Measurements from ENCODE around the gene AMPH.

Gene AMPH

DNA sequence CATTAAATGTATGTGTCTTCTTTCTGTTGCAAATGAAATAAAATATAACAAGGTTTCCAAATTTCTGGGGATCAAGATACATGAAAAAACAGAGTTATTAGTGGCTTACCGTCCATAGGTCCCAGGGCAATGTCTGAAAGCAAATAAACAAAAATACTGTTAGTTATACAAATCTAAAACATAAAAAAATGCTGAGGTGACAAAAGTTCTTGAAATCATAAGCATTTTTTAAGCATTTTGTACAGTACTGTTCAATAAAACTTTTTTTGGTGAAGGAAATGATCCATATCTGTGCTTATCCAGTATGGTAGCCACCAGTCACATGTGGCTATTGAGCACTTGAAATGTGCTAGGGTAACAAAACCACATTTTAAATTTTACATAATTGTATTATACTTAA is 199.1 kb downstream of the AMPH start:
- H3K27ac ChIP-seq (replicated peaks), result no peak overlapping the region
- no peak for DNase-seq (ENCODE audit: low read depth in 1 of 2, low spot score in 1 of 2)
- TF ChIP-seq, protein P1, sequence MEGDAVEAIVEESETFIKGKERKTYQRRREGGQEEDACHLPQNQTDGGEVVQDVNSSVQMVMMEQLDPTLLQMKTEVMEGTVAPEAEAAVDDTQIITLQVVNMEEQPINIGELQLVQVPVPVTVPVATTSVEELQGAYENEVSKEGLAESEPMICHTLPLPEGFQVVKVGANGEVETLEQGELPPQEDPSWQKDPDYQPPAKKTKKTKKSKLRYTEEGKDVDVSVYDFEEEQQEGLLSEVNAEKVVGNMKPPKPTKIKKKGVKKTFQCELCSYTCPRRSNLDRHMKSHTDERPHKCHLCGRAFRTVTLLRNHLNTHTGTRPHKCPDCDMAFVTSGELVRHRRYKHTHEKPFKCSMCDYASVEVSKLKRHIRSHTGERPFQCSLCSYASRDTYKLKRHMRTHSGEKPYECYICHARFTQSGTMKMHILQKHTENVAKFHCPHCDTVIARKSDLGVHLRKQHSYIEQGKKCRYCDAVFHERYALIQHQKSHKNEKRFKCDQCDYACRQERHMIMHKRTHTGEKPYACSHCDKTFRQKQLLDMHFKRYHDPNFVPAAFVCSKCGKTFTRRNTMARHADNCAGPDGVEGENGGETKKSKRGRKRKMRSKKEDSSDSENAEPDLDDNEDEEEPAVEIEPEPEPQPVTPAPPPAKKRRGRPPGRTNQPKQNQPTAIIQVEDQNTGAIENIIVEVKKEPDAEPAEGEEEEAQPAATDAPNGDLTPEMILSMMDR (IDR thresholded peaks at IDR 0.05; ENCODE audit: insufficient read depth, low read length), result no peak
- TF ChIP-seq, protein P2, sequence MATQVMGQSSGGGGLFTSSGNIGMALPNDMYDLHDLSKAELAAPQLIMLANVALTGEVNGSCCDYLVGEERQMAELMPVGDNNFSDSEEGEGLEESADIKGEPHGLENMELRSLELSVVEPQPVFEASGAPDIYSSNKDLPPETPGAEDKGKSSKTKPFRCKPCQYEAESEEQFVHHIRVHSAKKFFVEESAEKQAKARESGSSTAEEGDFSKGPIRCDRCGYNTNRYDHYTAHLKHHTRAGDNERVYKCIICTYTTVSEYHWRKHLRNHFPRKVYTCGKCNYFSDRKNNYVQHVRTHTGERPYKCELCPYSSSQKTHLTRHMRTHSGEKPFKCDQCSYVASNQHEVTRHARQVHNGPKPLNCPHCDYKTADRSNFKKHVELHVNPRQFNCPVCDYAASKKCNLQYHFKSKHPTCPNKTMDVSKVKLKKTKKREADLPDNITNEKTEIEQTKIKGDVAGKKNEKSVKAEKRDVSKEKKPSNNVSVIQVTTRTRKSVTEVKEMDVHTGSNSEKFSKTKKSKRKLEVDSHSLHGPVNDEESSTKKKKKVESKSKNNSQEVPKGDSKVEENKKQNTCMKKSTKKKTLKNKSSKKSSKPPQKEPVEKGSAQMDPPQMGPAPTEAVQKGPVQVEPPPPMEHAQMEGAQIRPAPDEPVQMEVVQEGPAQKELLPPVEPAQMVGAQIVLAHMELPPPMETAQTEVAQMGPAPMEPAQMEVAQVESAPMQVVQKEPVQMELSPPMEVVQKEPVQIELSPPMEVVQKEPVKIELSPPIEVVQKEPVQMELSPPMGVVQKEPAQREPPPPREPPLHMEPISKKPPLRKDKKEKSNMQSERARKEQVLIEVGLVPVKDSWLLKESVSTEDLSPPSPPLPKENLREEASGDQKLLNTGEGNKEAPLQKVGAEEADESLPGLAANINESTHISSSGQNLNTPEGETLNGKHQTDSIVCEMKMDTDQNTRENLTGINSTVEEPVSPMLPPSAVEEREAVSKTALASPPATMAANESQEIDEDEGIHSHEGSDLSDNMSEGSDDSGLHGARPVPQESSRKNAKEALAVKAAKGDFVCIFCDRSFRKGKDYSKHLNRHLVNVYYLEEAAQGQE (IDR thresholded peaks at IDR 0.05; ENCODE audit: insufficient replicate concordance, low read depth), result no peak
- no peak for TF ChIP-seq POLR2AphosphoS5 (IDR thresholded peaks at IDR 0.05; ENCODE audit: low read depth)
- no peak for TF ChIP-seq GABPA (IDR thresholded peaks at IDR 0.05; ENCODE audit: low read depth)
- no peak for TF ChIP-seq SPI1 (IDR thresholded peaks at IDR 0.05; ENCODE audit: borderline replicate concordance, low read depth)
- H3K27me3 ChIP-seq (ENCODE audit: insufficient read depth, poor library complexity, severe bottlenecking), result peaks cover 5% of the 10 kb centered on the region
- no peak overlapping the region for H3K4me3 ChIP-seq (replicated peaks; ENCODE audit: insufficient read depth, low read length)

DNA sequence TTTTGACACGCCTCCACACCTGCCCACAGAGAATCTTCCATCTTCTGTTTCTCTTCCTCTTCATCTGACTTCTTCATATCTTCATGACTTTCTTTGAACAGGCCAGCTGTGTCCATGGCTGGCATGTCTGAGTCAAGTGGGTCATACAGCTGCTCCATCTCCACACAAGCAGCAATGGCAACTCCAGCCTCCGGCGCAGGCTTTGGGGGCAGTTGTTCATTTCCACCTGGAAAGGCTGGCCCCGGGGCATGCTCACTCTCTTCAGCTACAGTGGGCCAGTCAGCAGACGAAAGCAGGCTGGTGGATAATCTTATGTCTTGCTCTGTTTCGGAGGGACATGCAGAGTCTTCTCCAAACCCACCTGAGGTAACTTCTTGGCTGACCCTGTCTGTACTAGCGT is 202.1 kb downstream of the AMPH start:
- H3K27ac ChIP-seq (replicated peaks), result no peak overlapping the region
- TF ChIP-seq, protein P1 (IDR thresholded peaks at IDR 0.05; ENCODE audit: insufficient read depth, low read length), result no peak
- no peak for TF ChIP-seq POLR2AphosphoS5 (IDR thresholded peaks at IDR 0.05; ENCODE audit: low read depth)
- no peak for TF ChIP-seq GABPA (IDR thresholded peaks at IDR 0.05; ENCODE audit: low read depth)
- TF ChIP-seq, protein P2 (IDR thresholded peaks at IDR 0.05; ENCODE audit: insufficient replicate concordance, low read depth), result no peak
- no peak for TF ChIP-seq SPI1 (IDR thresholded peaks at IDR 0.05; ENCODE audit: borderline replicate concordance, low read depth)
- H3K4me3 ChIP-seq (replicated peaks; ENCODE audit: insufficient read depth, low read length), result no peak overlapping the region
- peaks cover 11% of the 10 kb centered on the region for H3K27me3 ChIP-seq (ENCODE audit: insufficient read depth, poor library complexity, severe bottlenecking)
- DNase-seq (ENCODE audit: low read depth in 1 of 2, low spot score in 1 of 2), result no peak

DNA sequence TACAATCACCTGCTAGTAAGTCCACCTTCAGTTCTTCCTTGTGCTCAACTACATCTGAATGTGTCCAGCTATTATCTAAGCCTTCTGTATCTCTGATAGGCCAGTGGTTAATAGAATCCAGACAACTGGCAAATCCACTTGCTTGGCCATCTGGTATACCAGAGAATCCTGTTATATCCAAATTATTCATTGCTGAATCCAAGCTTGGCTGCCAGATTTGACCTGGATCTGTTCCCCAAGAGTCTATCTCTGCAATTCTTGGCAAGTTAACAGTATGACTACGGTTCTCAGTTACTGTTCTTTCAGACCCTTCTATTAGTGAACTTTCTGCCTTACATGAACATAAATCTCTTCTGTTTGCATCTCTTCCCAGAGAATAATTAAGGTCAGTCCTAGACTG is 203.1 kb downstream of the AMPH start:
- TF ChIP-seq, protein P1 (IDR thresholded peaks at IDR 0.05; ENCODE audit: insufficient read depth, low read length), result no peak
- TF ChIP-seq SPI1 (IDR thresholded peaks at IDR 0.05; ENCODE audit: borderline replicate concordance, low read depth) (no peak), POLR2AphosphoS5 (IDR thresholded peaks at IDR 0.05; ENCODE audit: low read depth) (no peak), GABPA (IDR thresholded peaks at IDR 0.05; ENCODE audit: low read depth) (no peak)
- TF ChIP-seq, protein P2 (IDR thresholded peaks at IDR 0.05; ENCODE audit: insufficient replicate concordance, low read depth), result no peak
- no peak for DNase-seq (ENCODE audit: low read depth in 1 of 2, low spot score in 1 of 2)
- Histone ChIP-seq H3K4me3 (replicated peaks; ENCODE audit: insufficient read depth, low read length) (no peak overlapping the region), H3K27ac (replicated peaks) (no peak overlapping the region), H3K27me3 (ENCODE audit: insufficient read depth, poor library complexity, severe bottlenecking) (peaks cover 11% of the 10 kb centered on the region)

All from HL-60 (cell line).